Thyroid gland (tissue), 4 donors: ENCODE measurements around the gene INPP4A. TPM values are rescaled to one million over a fixed set of nuclear protein-coding genes. Genes with fewer than 3 reads are reported as not detected.

Experiments used
- DNase-seq, 2 donors: peaks; one replicate each; pipeline ENCODE4 v3.0.0-alpha.2; 2019
- H3K27ac ChIP-seq, 3 donors: fragments of 200-600 bp; sonication (generic); 1 replicate in 2 of 3; 2 replicates in 1 of 3; pipeline ENCODE4 v1.5.1; 2016 to 2019; ENCODE audit warnings: mild to moderate bottlenecking in 1 of 3, moderate library complexity in 1 of 3
- H3K27me3 ChIP-seq: fragments of 200-600 bp; sonication (generic); one replicate; pipeline ENCODE4 v1.5.1; 2019
- H3K36me3 ChIP-seq, 2 donors: fragments of 200-600 bp; sonication (generic); one replicate each; pipeline ENCODE4 v1.5.1; 2016 to 2019
- H3K4me1 ChIP-seq, 2 donors: fragments of 200-600 bp; sonication (generic); one replicate each; pipeline ENCODE4 v1.5.1; 2017 to 2019
- H3K4me3 ChIP-seq, 3 donors: fragments of 200-600 bp; sonication (generic); replicated peaks in 1 of 3; 1 replicate in 2 of 3; 2 replicates in 1 of 3; pipeline ENCODE4 v1.5.1; 2016; ENCODE audit warnings: mild to moderate bottlenecking in 1 of 3
- H3K9me3 ChIP-seq: fragments of 200-600 bp; sonication (generic); one replicate; pipeline ENCODE4 v1.5.1; 2017
- POLR2A ChIP-seq, 2 donors: fragments of 450-650 bp; IDR thresholded peaks; one replicate each; pipeline ENCODE4 v1.6.1; 2017; ENCODE audit warnings: antibody characterized with exemption in 2 of 2, mild to moderate bottlenecking in 2 of 2, moderate library complexity in 1 of 2
- WGBS, 2 donors: methylation state at CpG; one replicate each; pipeline ENCODE4 v1.1.5; 2017; 5-methylcytosine and 5-hydroxymethylcytosine counted together
- intact Hi-C: fragments of 100-400 bp; cut with DNase I; formaldehyde crosslinking; loops from one replicate; pipeline ENCODE4 v1.15.1; 2023
- total RNA-seq, 4 donors: library from RNA; depleted of rRNA; stranded (reverse); fragments of >200 nt; gene quantifications; one replicate each; pipeline ENCODE4 v1.2.3, GENCODE V29; 2016
- TF ChIP-seq, protein P1 (sequence below), 6 experiments: fragments of 200-600 bp in 3 of 6; fragments of 450-650 bp in 3 of 6; sonication (generic) in 3 of 6; IDR thresholded peaks; one replicate each; pipeline ENCODE4 v1.5.1; 2016 to 2019; ENCODE audit warnings: antibody characterized with exemption in 6 of 6, mild to moderate bottlenecking in 2 of 6, inconsistent platforms in 1 of 6, moderate library complexity in 1 of 6

Gene INPP4A
- total RNA-seq, 4 donors from 2014 or later: 18.9 to 24.9 (median 23.8) TPM

GRCh38 chr2:98576666-98577312, 132.1 kb downstream of the INPP4A start:
- DNase-seq: no peak
- Histone ChIP-seq H3K9me3 (no peaks in the 10 kb centered on the region), H3K4me3 (no peak overlapping the region), H3K36me3 (peaks cover 10 to 20% of the 10 kb centered on the region in 2 donors), H3K4me1 (no peaks in the 10 kb centered on the region), H3K27ac (no peak overlapping the region), H3K27me3 (no peaks in the 10 kb centered on the region)
- TF ChIP-seq, protein P1, sequence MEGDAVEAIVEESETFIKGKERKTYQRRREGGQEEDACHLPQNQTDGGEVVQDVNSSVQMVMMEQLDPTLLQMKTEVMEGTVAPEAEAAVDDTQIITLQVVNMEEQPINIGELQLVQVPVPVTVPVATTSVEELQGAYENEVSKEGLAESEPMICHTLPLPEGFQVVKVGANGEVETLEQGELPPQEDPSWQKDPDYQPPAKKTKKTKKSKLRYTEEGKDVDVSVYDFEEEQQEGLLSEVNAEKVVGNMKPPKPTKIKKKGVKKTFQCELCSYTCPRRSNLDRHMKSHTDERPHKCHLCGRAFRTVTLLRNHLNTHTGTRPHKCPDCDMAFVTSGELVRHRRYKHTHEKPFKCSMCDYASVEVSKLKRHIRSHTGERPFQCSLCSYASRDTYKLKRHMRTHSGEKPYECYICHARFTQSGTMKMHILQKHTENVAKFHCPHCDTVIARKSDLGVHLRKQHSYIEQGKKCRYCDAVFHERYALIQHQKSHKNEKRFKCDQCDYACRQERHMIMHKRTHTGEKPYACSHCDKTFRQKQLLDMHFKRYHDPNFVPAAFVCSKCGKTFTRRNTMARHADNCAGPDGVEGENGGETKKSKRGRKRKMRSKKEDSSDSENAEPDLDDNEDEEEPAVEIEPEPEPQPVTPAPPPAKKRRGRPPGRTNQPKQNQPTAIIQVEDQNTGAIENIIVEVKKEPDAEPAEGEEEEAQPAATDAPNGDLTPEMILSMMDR (IDR thresholded peaks at IDR 0.05): no peak
- TF ChIP-seq POLR2A (IDR thresholded peaks at IDR 0.05): no peak
- intact Hi-C loops: loop anchor here (10.0 kb wide), 1 partner anchor 162 kb away; no protein-coding TSS in a partner anchor
- WGBS, 2 donors: 91 to 98% methylated on average over 15 to 22 of the region's 22 CpGs

DNA sequence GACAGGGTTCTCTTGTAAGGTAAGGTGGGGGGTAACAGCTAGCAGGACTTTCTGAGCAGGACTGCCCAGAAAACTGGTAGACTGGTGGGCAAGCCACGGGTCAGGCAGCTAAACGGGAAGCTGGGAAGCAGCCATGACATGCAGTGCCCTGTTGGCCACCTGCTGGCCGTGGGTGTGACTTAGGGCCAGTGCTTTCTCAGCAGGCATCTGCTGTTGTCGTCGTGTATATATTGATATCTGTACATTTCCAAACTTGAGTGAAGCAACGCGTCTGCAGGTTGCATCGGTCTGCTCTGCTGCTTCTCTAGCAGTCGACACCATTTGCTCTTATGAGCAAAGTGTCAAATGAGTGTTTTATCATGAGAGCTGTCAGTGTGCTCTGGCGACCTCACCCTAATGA, 132.7 kb downstream of the INPP4A start:
- 81 to 83% methylated on average over 9 to 10 of the region's 10 CpGs for WGBS, 2 donors
- peaks cover 10 to 22% of the 10 kb centered on the region in 2 donors for H3K36me3 ChIP-seq
- intact Hi-C loops: loop anchor here (10.0 kb wide), 1 partner anchor 163 kb away; no protein-coding TSS in a partner anchor

GRCh38 chr2:98578231-98578630, 133.6 kb downstream of the INPP4A start:
- intact Hi-C loops: loop anchor here (10.0 kb wide), 1 partner anchor 163 kb away; no protein-coding TSS in a partner anchor
- Histone ChIP-seq H3K27me3 (no peaks in the 10 kb centered on the region), H3K4me3 (no peak overlapping the region), H3K9me3 (no peaks in the 10 kb centered on the region), H3K4me1 (no peaks in the 10 kb centered on the region), H3K36me3 (peaks cover 10 to 23% of the 10 kb centered on the region in 2 donors), H3K27ac (no peak overlapping the region)
- no peak for TF ChIP-seq POLR2A (IDR thresholded peaks at IDR 0.05)
- TF ChIP-seq, protein P1 (IDR thresholded peaks at IDR 0.05): no peak
- no peak for DNase-seq
- 92 to 93% methylated on average over 9 of the region's 9 CpGs for WGBS, 2 donors

More for the DNA sequence above, 132.7 kb downstream of the INPP4A start:
- Histone ChIP-seq H3K27ac (no peak overlapping the region), H3K4me1 (no peaks in the 10 kb centered on the region), H3K4me3 (no peak overlapping the region), H3K27me3 (no peaks in the 10 kb centered on the region), H3K9me3 (no peaks in the 10 kb centered on the region)
- DNase-seq: no peak
- TF ChIP-seq, protein P1 (IDR thresholded peaks at IDR 0.05): no peak
- TF ChIP-seq POLR2A (IDR thresholded peaks at IDR 0.05): no peak

DNA sequence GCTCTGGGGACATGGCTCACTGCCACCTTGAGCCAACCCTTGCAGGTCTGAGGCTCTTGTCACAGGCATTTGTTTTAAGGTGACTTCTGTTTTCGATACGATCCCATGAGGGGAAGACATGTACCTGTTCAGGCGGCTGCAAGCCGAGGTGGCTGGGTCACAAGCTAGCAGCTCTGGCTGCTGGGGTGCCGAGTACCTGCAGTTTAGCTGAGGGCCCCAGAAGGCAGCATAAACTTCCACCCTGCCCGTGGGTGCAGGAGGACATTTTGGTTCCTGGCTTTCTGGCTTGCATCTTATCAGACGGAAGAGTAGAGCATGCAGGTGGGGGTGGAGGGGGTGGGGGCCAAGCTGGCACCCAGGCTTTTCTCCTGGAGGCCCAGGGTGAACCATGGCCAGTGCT, 135.3 kb downstream of the INPP4A start:
- intact Hi-C loops: loop anchor here (10.0 kb wide), 1 partner anchor 165 kb away; no protein-coding TSS in a partner anchor
- 89 to 90% methylated on average over 7 of the region's 7 CpGs for WGBS, 2 donors
- no peak overlapping the region for H3K27ac ChIP-seq
- H3K9me3 ChIP-seq: no peaks in the 10 kb centered on the region
- H3K4me1 ChIP-seq: no peaks in the 10 kb centered on the region
- no peaks in the 10 kb centered on the region for H3K27me3 ChIP-seq
- TF ChIP-seq, protein P1 (IDR thresholded peaks at IDR 0.05): no peak
- TF ChIP-seq POLR2A (IDR thresholded peaks at IDR 0.05): no peak
- no peak for DNase-seq
- H3K4me3 ChIP-seq: no peak overlapping the region
- H3K36me3 ChIP-seq: peaks cover 10 to 22% of the 10 kb centered on the region in 2 donors

GRCh38 chr2:98580656-98581284, 136.1 kb downstream of the INPP4A start:
- Histone ChIP-seq H3K9me3 (no peaks in the 10 kb centered on the region), H3K27ac (no peak overlapping the region), H3K36me3 (peaks cover 10 to 22% of the 10 kb centered on the region in 2 donors), H3K27me3 (no peaks in the 10 kb centered on the region), H3K4me3 (no peak overlapping the region), H3K4me1 (no peaks in the 10 kb centered on the region)
- DNase-seq: no peak
- intact Hi-C loops: no loop called here
- WGBS, 2 donors: 92 to 94% methylated on average over 10 of the region's 10 CpGs
- TF ChIP-seq POLR2A (IDR thresholded peaks at IDR 0.05): no peak
- TF ChIP-seq, protein P1 (IDR thresholded peaks at IDR 0.05): no peak
